ENCODE results near the gene MPL. TPM values are rescaled to one million over a fixed set of nuclear protein-coding genes. Genes with fewer than 3 reads are reported as not detected.
A peak's percentile ranks its signal among the peaks of the same experiment; 100 is the strongest.

MPL gene
- total RNA-seq, 1 experiment from 2014 or later = not detected

DNA sequence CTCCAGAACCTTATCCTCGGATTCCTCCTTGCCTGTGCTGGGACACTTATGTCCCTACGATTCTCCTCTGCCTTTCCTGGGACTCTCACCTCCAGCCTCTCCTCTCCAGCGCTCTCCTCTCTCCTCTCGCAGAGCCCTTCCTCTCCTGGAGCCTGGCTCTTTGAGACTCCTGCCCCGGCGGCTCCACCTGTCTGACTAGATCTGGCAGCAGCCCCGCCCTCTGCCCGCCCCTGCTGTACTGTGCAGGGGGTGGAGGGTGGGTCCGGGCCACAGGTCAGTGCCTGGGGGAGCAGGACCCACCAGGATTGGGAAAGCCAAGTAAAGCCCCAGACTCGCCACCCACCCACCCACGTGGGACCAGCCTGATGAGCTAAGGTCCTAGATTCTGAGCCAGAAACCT lies 28.6 kb downstream of the MPL start (continued):
- TF ChIP-seq ZBTB33 (IDR thresholded peaks at IDR 0.05; ENCODE audit: extremely low read depth, insufficient replicate concordance, low read length) = no peak
- no peak for TF ChIP-seq ZNF274 (IDR thresholded peaks at IDR 0.05; ENCODE audit: low read depth, low read length)

- Histone ChIP-seq H3K36me3 (ENCODE audit: control insufficient read depth in 1 of 2, insufficient read depth in 2 of 2, low read length in 2 of 2) (peaks cover 16 to 25% of the 10 kb centered on the region in 2 experiments), H3K27ac (ENCODE audit: low read depth, low read length) (peak overlapping the region; percentile 98), H3K9me2 (ENCODE audit: insufficient read depth) (no peaks in the 10 kb centered on the region), H3K4me1 (ENCODE audit: control insufficient read depth in 1 of 2, insufficient read depth in 2 of 2, low read length in 2 of 2) (peaks cover 12 to 81% of the 10 kb centered on the region in 2 experiments), H3K4me3 (replicated peaks in 1 of 2; ENCODE audit: low read depth in 1 of 2, low read length in 2 of 2) (peak overlapping the region; percentile 75 to 98), H4K20me1 (ENCODE audit: insufficient read depth) (peaks cover 3% of the 10 kb centered on the region; the same call in 1 of the 2 replicates), H3K9me3 (ENCODE audit: control insufficient read depth in 1 of 2, insufficient read depth in 1 of 2, low read depth in 1 of 2, low read length in 2 of 2) (no peaks in the 10 kb centered on the region), H3K9ac (ENCODE audit: low read length) (peak overlapping the region; percentile 98), H3K4me2 (ENCODE audit: low read length) (peak overlapping the region; percentile 94), H3K27me3 (ENCODE audit: insufficient read depth, low read length) (no peaks in the 10 kb centered on the region), H2AFZ (ENCODE audit: low read depth, low read length, poor library complexity, severe bottlenecking) (no peak overlapping the region), H3K79me2 (ENCODE audit: insufficient read depth, low read length) (peaks cover 57% of the 10 kb centered on the region)
- intact Hi-C loops (cut with micrococcal nuclease) = no loop called here
- BruUV-seq (replicated peaks) = no TSS peak
- no peak for DNase-seq (ENCODE audit: low read depth, low spot score)
- ChIA-PET RAD21 (ENCODE audit: low non-redundant PET in 1 of 2, low total read pairs in 2 of 2, uncharacterized antibody in 2 of 2, unreplicated experiment in 2 of 2) (no interaction called here), CTCF (no interaction called here), POLR2A (interaction anchor here (1.2 to 2.5 kb wide), 2 partner anchors 9 to 12 kb away, joined by 3 to 26 read pairs; partner anchors contain the start of gene CDC20)
- TF ChIP-seq CBX3 (IDR thresholded peaks at IDR 0.05; ENCODE audit: low read depth) (no peak), YY1 (IDR thresholded peaks at IDR 0.05; ENCODE audit: extremely low read depth, insufficient replicate concordance, low read depth, low read length) (peak; percentile 27)
- peak; percentile 10 for ATAC-seq
Measured at GRCh38 chr1:43366601-43367025, 29.0 kb downstream of the MPL start.
